Stimulated activated CD4-positive, alpha-beta T cell treated with anti-CD3 and anti-CD28 coated beads, Interleukin-1b, Interleukin-23, amount 100 ng/mL, for 4 hours (primary cell): Measurements from ENCODE around the gene SH2B3.

Experiments
- DNase-seq, 2 donors: peaks; one replicate each; pipeline ENCODE4 v3.0.0-alpha.2; 2020; ENCODE audit warnings: low read depth in 2 of 2

The SH2B3 gene

GRCh38 chr12:111428081-111428727, 22.5 kb downstream of the SH2B3 start:
- DNase-seq = no peak

DNA sequence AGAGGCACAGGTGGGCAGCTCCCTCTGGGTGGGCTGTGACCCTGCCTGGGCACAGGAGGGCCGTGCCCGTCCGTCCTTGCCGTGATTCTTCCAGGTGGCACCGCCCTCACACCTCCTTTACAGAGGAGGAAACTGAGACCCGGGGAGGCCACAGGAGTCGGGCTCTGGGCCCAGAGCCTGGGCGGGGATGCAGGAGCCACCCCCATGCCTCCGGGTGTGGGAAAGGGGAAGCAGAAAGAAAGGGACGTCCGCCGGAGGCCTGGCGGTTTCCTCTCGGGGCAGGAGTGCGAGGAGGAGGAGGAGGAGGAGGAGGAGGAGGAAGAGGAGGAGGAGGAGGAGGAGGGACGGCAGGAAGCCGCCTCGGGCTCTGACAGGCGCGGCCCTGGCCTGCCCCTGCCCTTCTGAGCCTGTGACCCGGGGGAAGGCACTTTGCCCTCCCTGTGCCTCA, 23.0 kb downstream of the SH2B3 start:
- no peak for DNase-seq

GRCh38 chr12:111429828-111430432, 24.2 kb downstream of the SH2B3 start:
- peak in 1 of 2 donors; percentile 39 for DNase-seq

GRCh38 chr12:111430433-111431353, 25.0 kb downstream of the SH2B3 start:
- DNase-seq = peak; percentile 51 to 54

DNA sequence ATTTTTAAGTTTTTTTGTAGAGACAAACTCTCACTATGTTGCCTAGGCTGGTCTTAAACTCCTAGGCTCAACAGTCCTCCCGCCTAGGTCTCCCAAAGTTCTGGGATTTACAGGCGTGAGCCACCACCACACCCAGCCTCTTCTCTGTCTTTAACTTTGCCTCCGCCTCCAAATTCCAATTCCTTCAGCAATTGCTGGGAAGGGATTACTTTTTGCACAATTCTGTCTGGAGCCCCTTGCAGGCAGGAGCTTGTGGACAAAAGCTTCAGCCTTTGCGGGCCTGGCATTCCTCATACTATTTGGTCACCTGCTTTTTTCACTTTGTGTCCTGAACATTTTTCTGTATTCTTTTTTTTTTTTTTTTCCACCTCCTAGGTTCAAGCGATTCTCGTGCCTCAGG, 26.0 kb downstream of the SH2B3 start:
- no peak for DNase-seq

DNA sequence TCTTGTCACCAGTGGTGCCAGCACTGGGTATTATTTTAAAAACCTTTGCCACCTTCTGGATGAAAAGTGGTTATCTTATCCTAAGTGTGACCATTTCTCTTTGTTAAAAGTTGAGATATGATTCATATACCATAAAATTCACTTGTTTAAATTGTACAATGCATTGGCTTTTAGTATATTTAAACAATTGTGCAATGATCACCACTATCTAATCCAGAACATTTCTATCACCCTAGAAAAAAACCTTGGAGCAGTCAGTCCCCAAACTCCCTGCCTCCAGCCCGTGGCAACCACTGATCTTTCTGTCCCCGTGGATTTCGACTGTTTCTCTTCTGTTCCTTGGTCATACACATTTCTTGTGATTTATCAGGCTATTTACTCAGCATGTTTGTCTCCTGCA, 28.3 kb downstream of the SH2B3 start:
- DNase-seq = no peak

GRCh38 chr12:111434680-111435338, 29.1 kb downstream of the SH2B3 start:
- peak; percentile 61 to 78 for DNase-seq

GRCh38 chr12:111435661-111436201, 30.0 kb downstream of the SH2B3 start:
- no peak for DNase-seq

DNA sequence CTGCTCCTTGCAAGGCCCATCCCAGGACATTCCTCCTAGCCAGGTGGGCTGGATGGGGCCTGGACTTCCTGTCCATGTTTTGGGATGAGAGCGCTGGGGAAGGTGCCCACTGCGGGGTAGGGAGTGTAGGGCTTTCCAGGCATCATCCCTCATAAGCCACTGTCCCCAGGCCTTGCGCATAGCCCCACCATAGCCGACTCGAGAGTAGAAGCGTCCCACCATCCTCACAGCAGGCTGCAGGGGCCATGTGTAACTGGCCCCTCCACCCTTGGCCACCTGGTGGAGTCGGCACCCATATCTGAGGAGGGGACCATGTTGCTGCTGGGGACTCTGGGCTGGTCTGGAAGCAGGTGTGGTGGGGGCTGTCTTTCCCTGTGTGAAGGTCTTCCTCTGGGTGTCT, 30.5 kb downstream of the SH2B3 start:
- DNase-seq = no peak

DNA sequence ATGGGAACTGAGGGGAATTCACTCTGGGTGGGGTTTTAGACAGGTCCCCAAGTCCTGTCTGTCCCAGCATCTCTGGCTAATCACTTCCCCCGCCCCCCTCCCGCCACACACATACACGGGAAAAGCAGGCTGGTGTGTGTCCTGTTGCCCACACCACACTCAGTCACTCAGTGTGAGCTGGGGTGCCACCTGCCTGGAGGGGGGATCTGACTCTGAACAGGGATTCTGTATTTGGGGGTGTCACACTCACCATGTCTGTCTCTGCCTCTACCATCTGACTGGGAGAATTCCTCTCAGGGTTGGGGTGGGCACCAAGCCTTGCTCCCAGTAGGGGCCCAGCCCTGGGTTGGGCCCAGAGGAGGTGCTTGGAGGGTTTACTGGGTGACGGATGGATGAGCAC, 31.1 kb downstream of the SH2B3 start:
- no peak for DNase-seq

DNA sequence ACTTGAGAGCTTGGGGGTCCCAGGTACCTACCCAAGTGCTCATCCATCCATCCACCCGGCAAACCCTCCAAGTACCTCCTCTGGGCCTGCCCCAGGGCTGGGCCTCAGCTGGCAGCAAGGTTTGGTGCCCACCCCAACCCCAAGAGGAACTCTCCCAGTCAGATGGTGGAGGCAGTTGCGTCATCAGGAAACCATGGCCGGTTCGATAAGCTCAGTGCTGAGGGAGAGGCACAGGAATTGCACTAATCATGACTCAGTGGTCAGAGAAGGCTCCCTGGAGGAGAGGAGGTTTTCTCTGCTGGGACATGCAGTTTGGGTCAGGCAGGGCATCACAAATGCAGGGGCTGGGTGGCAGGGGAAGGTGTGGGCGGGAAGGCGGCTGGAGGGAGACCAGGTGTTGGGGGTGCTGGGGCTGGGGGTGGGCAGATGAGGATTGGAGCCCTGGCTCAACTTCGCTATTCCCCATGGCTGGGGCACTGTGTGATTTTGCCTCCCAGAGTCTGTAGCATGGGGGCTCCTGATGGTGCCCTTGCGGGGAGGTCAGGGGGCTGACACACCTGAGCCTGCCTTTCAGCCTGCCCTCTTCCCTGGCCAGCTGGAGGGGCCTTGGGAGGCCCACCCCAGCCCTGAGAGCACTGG, 32.2 kb downstream of the SH2B3 start:
- DNase-seq = no peak

GRCh38 chr12:111438481-111438880, 32.8 kb downstream of the SH2B3 start:
- DNase-seq = peak in 1 of 2 donors; percentile 40

DNA sequence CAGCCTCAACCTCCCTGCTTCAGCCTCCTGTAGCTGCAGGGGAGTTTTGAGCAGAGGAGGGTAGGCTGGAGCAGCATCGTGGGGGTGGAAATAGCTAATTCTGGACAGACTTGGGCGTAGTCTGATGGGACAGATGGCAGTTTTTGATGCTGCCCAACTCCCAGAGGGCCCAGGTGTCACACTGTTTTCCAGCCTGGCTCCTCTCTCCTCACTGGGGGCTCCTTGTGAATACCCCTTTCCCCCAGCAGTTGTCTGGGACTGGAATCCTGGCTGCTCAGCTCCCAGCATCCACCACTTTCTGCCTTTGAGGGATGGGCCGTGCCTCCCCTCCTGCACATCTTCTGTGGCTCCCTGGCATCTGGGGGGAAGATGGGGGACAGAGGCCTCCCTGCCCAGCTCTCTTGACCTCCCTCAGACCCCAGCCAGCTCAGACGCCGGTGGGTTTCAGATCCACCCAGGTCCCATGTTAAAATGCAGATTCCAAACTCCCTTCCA, 34.0 kb downstream of the SH2B3 start:
- no peak for DNase-seq

DNA sequence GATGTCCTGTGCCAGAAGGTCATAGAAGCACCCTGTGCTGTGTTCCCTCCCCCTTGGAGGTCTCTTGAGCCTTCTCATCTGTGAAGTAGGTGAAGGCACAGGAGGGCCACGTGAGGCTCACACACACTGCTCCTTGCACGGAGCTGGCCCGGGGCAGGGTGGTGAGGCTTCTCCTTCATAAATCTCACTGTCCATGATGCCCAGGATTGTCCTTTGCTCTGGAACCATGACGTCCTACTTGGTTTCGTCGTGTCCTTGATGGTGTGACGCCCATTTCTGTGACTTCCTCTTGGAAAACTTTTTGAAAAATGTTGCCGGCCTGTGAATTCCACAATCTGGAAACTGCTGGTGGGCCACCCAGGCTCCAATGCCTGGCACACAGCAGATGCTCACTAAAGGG, 34.4 kb downstream of the SH2B3 start:
- no peak for DNase-seq

- no peak for DNase-seq
Measured at GRCh38 chr12:111440631-111441030, 34.9 kb downstream of the SH2B3 start.

DNA sequence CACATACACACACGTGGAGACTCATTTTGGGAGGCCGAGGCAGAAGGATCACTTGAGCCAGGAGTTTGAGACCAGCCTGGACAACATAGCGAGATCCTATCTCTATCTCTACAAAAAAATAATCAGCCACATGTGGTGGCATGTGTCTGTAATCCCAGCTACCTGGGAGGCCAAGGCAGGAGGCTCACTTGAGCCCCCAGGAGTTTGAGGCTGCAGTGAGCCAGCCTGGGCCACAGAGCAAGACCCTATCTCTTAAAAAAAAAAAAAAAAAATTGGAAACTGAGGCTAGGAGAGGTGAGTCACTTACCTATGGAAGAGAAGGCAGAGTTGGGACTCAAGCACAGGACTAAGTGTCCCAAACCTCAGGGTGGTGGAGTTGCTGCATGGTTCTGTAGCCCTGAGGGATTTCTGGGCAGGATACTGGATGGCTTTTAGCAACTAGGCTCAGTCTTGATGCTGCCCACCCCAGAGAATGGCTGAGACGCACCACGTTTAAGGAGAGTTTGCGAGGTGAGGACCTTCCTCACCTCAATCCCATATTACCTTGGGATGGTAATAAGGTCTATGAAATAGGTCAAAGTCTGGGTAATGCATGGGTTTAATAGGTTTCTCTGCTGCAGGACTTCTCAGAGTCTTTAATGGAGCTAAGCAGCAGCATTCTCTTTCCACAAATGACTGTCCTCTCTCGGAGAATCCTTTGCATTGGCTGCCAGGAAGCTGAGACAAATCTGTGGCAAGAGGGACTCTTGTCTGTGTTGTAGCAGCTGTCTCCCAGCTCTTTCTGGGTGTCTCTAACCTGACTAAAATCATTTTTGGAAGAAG, 35.6 kb downstream of the SH2B3 start:
- no peak for DNase-seq

DNA sequence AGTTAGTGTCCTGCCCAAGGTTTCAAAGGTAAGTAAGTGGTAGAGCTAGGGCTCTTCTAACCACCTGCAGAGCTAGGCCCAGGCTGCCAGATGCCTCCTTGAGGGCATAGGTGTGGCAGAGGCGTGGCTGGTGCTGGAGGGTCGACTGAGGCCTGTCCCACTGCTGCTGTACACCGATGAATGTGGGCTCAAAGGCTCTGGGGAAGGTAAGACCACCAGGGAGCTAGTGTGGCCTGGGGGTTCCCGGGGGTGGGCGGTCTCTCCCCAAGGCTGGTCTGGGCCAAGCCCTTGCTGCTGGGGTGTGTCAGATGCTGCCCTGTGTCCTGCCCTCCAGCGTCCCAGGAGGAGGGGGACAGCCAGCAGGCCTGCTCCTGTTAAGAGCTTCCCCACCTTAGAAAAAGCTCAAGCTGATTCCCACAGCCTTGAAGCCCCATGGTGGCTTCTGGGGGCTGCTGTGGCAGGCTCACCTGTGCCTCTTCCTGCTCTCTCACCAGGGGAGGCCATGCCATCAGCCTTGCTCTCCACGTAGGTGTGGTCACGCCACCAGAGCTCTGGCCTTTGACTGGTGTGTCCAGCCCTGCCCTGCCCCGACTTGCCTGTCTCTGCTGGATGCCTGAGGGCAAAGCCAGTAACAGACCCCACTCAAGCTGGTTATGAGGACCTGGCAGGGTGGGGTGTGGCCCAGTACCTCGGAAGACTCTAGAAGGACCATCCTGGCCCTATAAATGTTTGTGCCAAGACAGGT, 36.8 kb downstream of the SH2B3 start:
- DNase-seq = no peak

- DNase-seq = no peak
Measured at GRCh38 chr12:111443086-111443485, 37.4 kb downstream of the SH2B3 start.

DNA sequence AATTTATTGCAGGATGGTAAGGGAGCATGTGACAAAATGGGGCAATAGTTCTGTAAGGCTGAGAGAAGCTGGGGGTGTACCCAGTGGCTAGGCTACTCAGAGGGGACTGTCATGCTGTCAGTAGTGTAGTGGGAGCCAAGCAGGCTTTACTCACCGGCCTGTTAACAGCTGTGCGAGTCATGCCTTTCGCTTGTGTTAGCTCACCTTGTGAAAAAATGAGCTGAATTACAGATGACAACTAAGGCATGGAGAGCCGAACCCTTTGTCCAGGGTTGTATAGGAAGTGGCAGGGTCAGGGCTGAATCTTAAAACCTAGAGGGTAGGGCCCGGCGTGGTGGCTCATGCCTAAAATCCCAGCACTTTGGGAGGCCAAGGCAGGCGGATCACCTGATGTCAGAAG, 37.9 kb downstream of the SH2B3 start:
- DNase-seq = no peak
